IMR-90 (cell line): ENCODE measurements around the gene NUCB1. TPM values are rescaled to one million over a fixed set of nuclear protein-coding genes. Genes with fewer than 3 reads are reported as not detected.

Experiments used
- ATAC-seq: fragments of 200-7000 bp; cut with Tn5 transposase; 2 replicates; pipeline ENCODE4 v1.9.1; 2020; ENCODE audit warnings: low read depth, mild to moderate bottlenecking, moderate library complexity
- BruUV-seq: library from RNA; stranded (reverse); fragments of 400-500 nt; replicated peaks from 2 replicates; lab custom pipeline; 2021; lab: Mats Ljungman, UMichigan
- CTCF ChIA-PET: fragments of 300-600 bp; formaldehyde crosslinking; extraction: SDS; loops from one replicate; lab custom pipeline; 2021; ENCODE audit warnings: antibody characterized with exemption; lab: Yijun Ruan, JAX
- POLR2A ChIA-PET: fragments of 300-600 bp; sonication (Branson Sonifier 250); formaldehyde crosslinking; loops from one replicate; lab custom pipeline; 2022; ENCODE audit warnings: antibody characterized with exemption; ENCODE audit not compliant: unreplicated experiment; lab: Charles Lee
- DNase-seq: peaks from one replicate; pipeline ENCODE4 v3.0.0; 2013
- H2AFZ ChIP-seq: replicated peaks from 2 replicates; pipeline ENCODE3; 2013; ENCODE audit warnings: low read length, mild to moderate bottlenecking; ENCODE audit not compliant: poor library complexity
- H2AK5ac ChIP-seq: 2 replicates; pipeline ENCODE4 v1.6.1; 2013; ENCODE audit warnings: low read depth, low read length, inconsistent platforms
- H2AK9ac ChIP-seq: replicated peaks from 2 replicates; pipeline ENCODE3; 2013; ENCODE audit warnings: mild to moderate bottlenecking, low read depth, low read length, moderate library complexity; ENCODE audit not compliant: poor library complexity
- H2BK120ac ChIP-seq: 2 replicates; pipeline ENCODE4 v1.6.1; 2013; ENCODE audit warnings: low read depth, low read length, inconsistent platforms
- H2BK15ac ChIP-seq: 3 replicates; pipeline ENCODE4 v1.6.1; 2013; ENCODE audit warnings: low read depth, low read length, inconsistent platforms
- H2BK20ac ChIP-seq: 2 replicates; pipeline ENCODE4 v1.6.1; 2013; ENCODE audit warnings: low read depth, mild to moderate bottlenecking, inconsistent platforms, low read length, moderate library complexity
- H2BK5ac ChIP-seq: 2 replicates; pipeline ENCODE4 v1.6.1; 2013; ENCODE audit warnings: mild to moderate bottlenecking, low read depth, low read length, inconsistent platforms; ENCODE audit not compliant: poor library complexity, severe bottlenecking
- H3K14ac ChIP-seq: replicated peaks from 2 replicates; pipeline ENCODE4 v1.6.1; 2013; ENCODE audit warnings: low read depth, low read length, inconsistent platforms
- H3K18ac ChIP-seq: 2 replicates; pipeline ENCODE4 v1.6.1; 2013; ENCODE audit warnings: low read depth, low read length, control low read depth
- H3K23ac ChIP-seq: 2 replicates; pipeline ENCODE4 v1.6.1; 2013; ENCODE audit warnings: low read depth, low read length, inconsistent platforms
- H3K27ac ChIP-seq: 2 replicates; pipeline ENCODE4 v1.5.1; 2013; ENCODE audit warnings: mild to moderate bottlenecking, control low read depth, low read length; ENCODE audit not compliant: insufficient read depth
- H3K27me3 ChIP-seq: 2 replicates; pipeline ENCODE4 v1.6.1; 2013; ENCODE audit warnings: low read length; ENCODE audit not compliant: control insufficient read depth, insufficient read depth
- H3K36me3 ChIP-seq: 2 replicates; pipeline ENCODE4 v1.6.1; 2013; ENCODE audit warnings: low read length, mixed read lengths; ENCODE audit not compliant: control insufficient read depth, insufficient read depth
- H3K4ac ChIP-seq: 2 replicates; pipeline ENCODE4 v1.6.1; 2013; ENCODE audit warnings: low read depth, low read length, inconsistent platforms
- H3K4me1 ChIP-seq: 2 replicates; pipeline ENCODE4 v1.6.1; 2013; ENCODE audit warnings: low read length, mixed read lengths; ENCODE audit not compliant: control insufficient read depth, insufficient read depth
- H3K4me2 ChIP-seq: 2 replicates; pipeline ENCODE4 v1.6.1; 2013; ENCODE audit warnings: low read depth, mild to moderate bottlenecking, control low read depth, low read length, moderate library complexity
- H3K4me3 ChIP-seq: 2 replicates; pipeline ENCODE4 v1.5.1; 2013; ENCODE audit warnings: low read depth, mild to moderate bottlenecking, control low read depth, low read length, moderate library complexity; ENCODE audit not compliant: insufficient read depth
- H3K56ac ChIP-seq: 2 replicates; pipeline ENCODE4 v1.6.1; 2013; ENCODE audit warnings: low read length, inconsistent platforms; ENCODE audit not compliant: insufficient read depth; ENCODE audit errors: extremely low read depth
- H3K79me1 ChIP-seq, 2 experiments: 2 replicates each; pipeline ENCODE4 v1.6.1; 2013; ENCODE audit warnings: low read length in 2 of 2, inconsistent platforms in 1 of 2, low read depth in 1 of 2
- H3K9ac ChIP-seq: 2 replicates; pipeline ENCODE4 v1.6.1; 2013; ENCODE audit warnings: low read depth, low read length, control low read depth
- H3K9me1 ChIP-seq: 2 replicates; pipeline ENCODE4 v1.6.1; 2013; ENCODE audit warnings: low read length, inconsistent platforms; ENCODE audit not compliant: insufficient read depth
- H3K9me3 ChIP-seq: 2 replicates; pipeline ENCODE4 v1.6.1; 2013; ENCODE audit warnings: low read length; ENCODE audit not compliant: control insufficient read depth, insufficient read depth
- H4K20me1 ChIP-seq: 2 replicates; pipeline ENCODE4 v1.6.1; 2013; ENCODE audit warnings: low read length, inconsistent platforms; ENCODE audit not compliant: insufficient read depth
- H4K5ac ChIP-seq: 2 replicates; pipeline ENCODE4 v1.6.1; 2013; ENCODE audit warnings: mild to moderate bottlenecking, low read depth, low read length, control low read depth
- H4K8ac ChIP-seq, 2 experiments: 2 replicates each; pipeline ENCODE4 v1.6.1; 2013; ENCODE audit warnings: low read depth in 2 of 2, low read length in 2 of 2, control low read depth in 1 of 2, inconsistent platforms in 1 of 2
- H4K91ac ChIP-seq: 2 replicates; pipeline ENCODE4 v1.6.1; 2013; ENCODE audit warnings: low read depth, low read length, inconsistent platforms; ENCODE audit not compliant: insufficient read depth
- BHLHE40 ChIP-seq: fragments of 150-350 bp; IDR thresholded peaks from 2 replicates; pipeline ENCODE4 v1.6.1; 2016; ENCODE audit warnings: mild to moderate bottlenecking, low read depth, low read length
- MAZ ChIP-seq: IDR thresholded peaks from 2 replicates; pipeline ENCODE4 v1.6.1; 2012; ENCODE audit warnings: low read depth, mild to moderate bottlenecking, low read length, improper control_type of control experiment, moderate library complexity, borderline replicate concordance
- NFE2L2 ChIP-seq: fragments of 150-350 bp; IDR thresholded peaks from 2 replicates; pipeline ENCODE4 v1.6.1; 2016; ENCODE audit warnings: low read depth, mild to moderate bottlenecking, low read length
- RCOR1 ChIP-seq: IDR thresholded peaks from 2 replicates; pipeline ENCODE4 v1.6.1; 2012; ENCODE audit warnings: mild to moderate bottlenecking, low read length, improper control_type of control experiment; ENCODE audit not compliant: insufficient replicate concordance
- WGBS, 2 experiments: methylation state at CpG; one replicate each; pipeline versions ENCODE4 v1.1.5 to v1.1.7; 2013; ENCODE audit warnings: missing lambda C conversion rate in 2 of 2; ENCODE audit not compliant: insufficient read length in 1 of 2; ENCODE audit errors: extremely low coverage in 2 of 2; 5-methylcytosine and 5-hydroxymethylcytosine counted together
- dilution Hi-C: fragments of 300-500 bp; cut with HindIII; formaldehyde crosslinking; loops from one replicate; pipeline ENCODE4 v1.14.3; 2018; ENCODE audit warnings: low sequenced_read_pairs; ENCODE audit not compliant: unreplicated experiment
- in situ Hi-C: fragments of 300-500 bp; cut with MboI; formaldehyde crosslinking; loops from 3 replicates; pipeline ENCODE4 v1.14.3; 2019; ENCODE audit warnings: low sequenced_read_pairs, inconsistent platforms, mixed read lengths
- intact Hi-C: fragments of 100-400 bp; cut with micrococcal nuclease; formaldehyde crosslinking; loops from 2 replicates; pipeline ENCODE4 v1.10.0; 2022
- polyA plus RNA-seq, 3 experiments: library from polyadenylated mRNA; depleted of rRNA; stranded (reverse); fragments of >200 nt; gene quantifications; 2 replicates each; pipeline ENCODE4 v1.2.3, GENCODE V29; 2012; ENCODE audit warnings: low replicate concordance in 1 of 3
- total RNA-seq: library from RNA; depleted of rRNA; stranded (reverse); fragments of >200 nt; gene quantifications from 2 replicates; pipeline ENCODE4 v1.2.3, GENCODE V29; 2012
- TF ChIP-seq, protein P1 (sequence below): fragments of 150-350 bp; IDR thresholded peaks from 2 replicates; pipeline ENCODE4 v1.6.1; 2016; ENCODE audit warnings: low read depth, mild to moderate bottlenecking, low read length, moderate library complexity, borderline replicate concordance

Gene NUCB1
- total and polyA plus RNA-seq, 2 of the 4 experiments (the other 2 are of a cell fraction): 37.3 to 253 TPM

DNA sequence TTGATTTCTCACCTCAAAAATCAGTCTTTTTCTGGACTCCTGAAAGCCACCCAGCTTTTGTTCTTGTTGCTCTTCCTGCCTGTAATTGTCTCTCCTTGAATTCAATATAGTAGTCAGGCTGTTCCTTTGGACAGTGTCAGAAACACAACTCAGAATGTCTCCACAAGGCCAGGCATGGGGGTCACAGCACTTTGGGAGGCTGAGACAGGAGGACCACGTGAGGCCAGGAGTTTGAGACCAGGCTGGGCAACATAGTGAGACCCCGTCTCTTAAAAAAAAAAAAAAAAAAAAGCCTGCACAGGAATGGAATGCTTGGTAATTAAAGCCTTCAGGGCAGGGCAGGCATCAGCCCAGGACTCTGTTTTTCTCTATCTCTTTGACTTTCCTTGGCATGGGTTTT, 45.7 kb downstream of the NUCB1 start:
- no peak overlapping the region for H3K4me2 ChIP-seq
- H3K4me1 ChIP-seq: no peaks in the 10 kb centered on the region
- H2AFZ ChIP-seq: no peak overlapping the region
- H2BK15ac ChIP-seq: no peak overlapping the region
- H3K27me3 ChIP-seq: no peaks in the 10 kb centered on the region
- H3K9me3 ChIP-seq: peaks cover 9% of the 10 kb centered on the region; the same call in 1 of the 2 replicates
- ChIA-PET POLR2A (no interaction called here), CTCF (no interaction called here)
- no peak overlapping the region for H2AK5ac ChIP-seq
- H4K91ac ChIP-seq: no peak overlapping the region
- no peaks in the 10 kb centered on the region for H4K20me1 ChIP-seq
- no peak overlapping the region for H2BK20ac ChIP-seq
- 67% methylated on average over 2 of the region's 2 CpGs; no CpG with 5 or more reads in 1 of the 2 experiments for WGBS, 2 experiments
- no peak overlapping the region for H3K56ac ChIP-seq
- H3K36me3 ChIP-seq: no peaks in the 10 kb centered on the region
- intact Hi-C loops: no loop called here
- no peaks in the 10 kb centered on the region for H3K79me1 ChIP-seq
- no peak overlapping the region for H4K8ac ChIP-seq
- no peak overlapping the region for H3K9ac ChIP-seq
- dilution Hi-C loops: no loop called here
- H3K18ac ChIP-seq: no peak overlapping the region
- no peak for DNase-seq
- no peak for ATAC-seq
- in situ Hi-C loops: no loop called here
- no peak overlapping the region for H3K23ac ChIP-seq
- no peak overlapping the region for H3K27ac ChIP-seq
- H4K5ac ChIP-seq: no peak overlapping the region
- H3K4me3 ChIP-seq: no peak overlapping the region
- H2AK9ac ChIP-seq: no peak overlapping the region
- TF ChIP-seq BHLHE40 (no peak), RCOR1 (no peak), NFE2L2 (no peak), MAZ (no peak)
- TF ChIP-seq, protein P1, sequence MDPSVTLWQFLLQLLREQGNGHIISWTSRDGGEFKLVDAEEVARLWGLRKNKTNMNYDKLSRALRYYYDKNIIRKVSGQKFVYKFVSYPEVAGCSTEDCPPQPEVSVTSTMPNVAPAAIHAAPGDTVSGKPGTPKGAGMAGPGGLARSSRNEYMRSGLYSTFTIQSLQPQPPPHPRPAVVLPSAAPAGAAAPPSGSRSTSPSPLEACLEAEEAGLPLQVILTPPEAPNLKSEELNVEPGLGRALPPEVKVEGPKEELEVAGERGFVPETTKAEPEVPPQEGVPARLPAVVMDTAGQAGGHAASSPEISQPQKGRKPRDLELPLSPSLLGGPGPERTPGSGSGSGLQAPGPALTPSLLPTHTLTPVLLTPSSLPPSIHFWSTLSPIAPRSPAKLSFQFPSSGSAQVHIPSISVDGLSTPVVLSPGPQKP: no peak
- no peak overlapping the region for H3K4ac ChIP-seq
- no peak overlapping the region for H3K14ac ChIP-seq
- H3K9me1 ChIP-seq: no peaks in the 10 kb centered on the region
- no peak overlapping the region for H2BK5ac ChIP-seq
- H2BK120ac ChIP-seq: no peak overlapping the region
- BruUV-seq: no TSS peak
